SK-N-SH treated with all-trans-retinoic acid at 6 μM for 48 hours (cell line): ENCODE data around the gene KRTAP20-3.

ENCODE experiments used
- ATAC-seq: fragments of 200-7000 bp; cut with Tn5 transposase; 3 replicates; pipeline ENCODE4 v1.9.1; 2020; ENCODE audit warnings: mild to moderate bottlenecking, moderate library complexity
- ARNTL ChIP-seq: fragments of 450-650 bp; formaldehyde crosslinking; IDR thresholded peaks from 2 replicates; pipeline ENCODE4 v1.5.0; 2020; ENCODE audit warnings: low read depth, mild to moderate bottlenecking, moderate library complexity, borderline replicate concordance
- BACH2 ChIP-seq: fragments of 250-450 bp; sonication (Bioruptor Pico); IDR thresholded peaks from 2 replicates; pipeline ENCODE4 v1.9.0; 2021; ENCODE audit warnings: mild to moderate bottlenecking, borderline replicate concordance
- CREB5 ChIP-seq: fragments of 250-450 bp; sonication (Bioruptor Pico); IDR thresholded peaks from 2 replicates; pipeline ENCODE4 v1.5.1; 2020; ENCODE audit warnings: low read depth, mild to moderate bottlenecking, moderate library complexity
- CSDC2 ChIP-seq: fragments of 250-450 bp; sonication (Bioruptor Pico); IDR thresholded peaks from 2 replicates; pipeline ENCODE4 v1.5.0; 2020; ENCODE audit warnings: mild to moderate bottlenecking, moderate library complexity
- ESRRG ChIP-seq: fragments of 250-450 bp; sonication (Bioruptor Pico); IDR thresholded peaks from 2 replicates; pipeline ENCODE4 v1.6.1; 2021; ENCODE audit warnings: mild to moderate bottlenecking
- GLIS3 ChIP-seq: fragments of 250-450 bp; sonication (Bioruptor Pico); IDR thresholded peaks from 2 replicates; pipeline ENCODE4 v1.5.0; 2020; ENCODE audit warnings: mild to moderate bottlenecking, moderate library complexity
- ISL1 ChIP-seq: fragments of 250-450 bp; sonication (Bioruptor Pico); IDR thresholded peaks from 2 replicates; pipeline ENCODE4 v2.1.2; 2022; ENCODE audit warnings: mild to moderate bottlenecking, moderate library complexity
- OSR1 ChIP-seq: fragments of 250-450 bp; sonication (Bioruptor Pico); IDR thresholded peaks from 2 replicates; pipeline ENCODE4 v1.8.0; 2022; ENCODE audit warnings: moderate library complexity, mild to moderate bottlenecking, inconsistent platforms
- PATZ1 ChIP-seq: fragments of 250-450 bp; sonication (Bioruptor Pico); IDR thresholded peaks from 2 replicates; pipeline ENCODE4 v1.8.0; 2020; ENCODE audit warnings: mild to moderate bottlenecking, moderate library complexity, borderline replicate concordance
- POU6F1 ChIP-seq: fragments of 250-450 bp; sonication (Bioruptor Pico); IDR thresholded peaks from 2 replicates; pipeline ENCODE4 v1.8.0; 2021; ENCODE audit warnings: low read depth, mild to moderate bottlenecking, moderate library complexity, borderline replicate concordance
- PPARA ChIP-seq: fragments of 250-450 bp; sonication (Bioruptor Pico); IDR thresholded peaks from 2 replicates; pipeline ENCODE4 v1.5.0; 2020; ENCODE audit warnings: mild to moderate bottlenecking, borderline replicate concordance
- RARB ChIP-seq: fragments of 250-450 bp; sonication (Bioruptor Pico); IDR thresholded peaks from 2 replicates; pipeline ENCODE4 v1.8.0; 2021; ENCODE audit warnings: mild to moderate bottlenecking, moderate library complexity
- SNAI2 ChIP-seq: fragments of 250-450 bp; sonication (Bioruptor Pico); IDR thresholded peaks from 2 replicates; pipeline ENCODE4 v1.5.0; 2020; ENCODE audit warnings: mild to moderate bottlenecking, moderate library complexity
- TCF4 ChIP-seq: fragments of 250-450 bp; sonication (Bioruptor Pico); IDR thresholded peaks from 2 replicates; pipeline ENCODE4 v1.8.0; 2021; ENCODE audit warnings: mild to moderate bottlenecking, moderate library complexity, borderline replicate concordance
- TSHZ2 ChIP-seq: fragments of 250-450 bp; sonication (Bioruptor Pico); IDR thresholded peaks from 2 replicates; pipeline ENCODE4 v1.5.0; 2020; ENCODE audit warnings: mild to moderate bottlenecking, moderate library complexity
- ZC3H10 ChIP-seq: fragments of 250-450 bp; sonication (Bioruptor Pico); IDR thresholded peaks from 2 replicates; pipeline ENCODE4 v1.5.1; 2021; ENCODE audit warnings: mild to moderate bottlenecking, moderate library complexity
- ZFP3 ChIP-seq: fragments of 250-450 bp; sonication (Bioruptor Pico); IDR thresholded peaks from 2 replicates; pipeline ENCODE4 v1.5.0; 2020; ENCODE audit warnings: mild to moderate bottlenecking, moderate library complexity
- ZFP30 ChIP-seq: fragments of 450-650 bp; formaldehyde crosslinking; IDR thresholded peaks from 2 replicates; pipeline ENCODE4 v1.5.0; 2022; ENCODE audit warnings: mild to moderate bottlenecking, moderate library complexity
- ZNF565 ChIP-seq: fragments of 450-650 bp; formaldehyde crosslinking; conservative IDR thresholded peaks from 2 replicates; pipeline ENCODE4 v1.5.0; 2020; ENCODE audit warnings: low read depth, mild to moderate bottlenecking, moderate library complexity
- ZNF70 ChIP-seq: fragments of 450-650 bp; formaldehyde crosslinking; IDR thresholded peaks from 2 replicates; pipeline ENCODE4 v1.5.0; 2020; ENCODE audit warnings: mild to moderate bottlenecking, moderate library complexity
- ZNF8 ChIP-seq: fragments of 450-650 bp; formaldehyde crosslinking; IDR thresholded peaks from 2 replicates; pipeline ENCODE4 v1.5.0; 2020; ENCODE audit warnings: mild to moderate bottlenecking, moderate library complexity

KRTAP20-3 gene

GRCh38 chr21:30674312-30674711 is 31.6 kb downstream of the KRTAP20-3 start (continued):
- TF ChIP-seq BACH2 (CRISPR knock-in tag) (no peak), ZFP30 (CRISPR knock-in tag) (no peak), SNAI2 (CRISPR knock-in tag) (no peak), RARB (CRISPR knock-in tag) (no peak)

GRCh38 chr21:30676737-30677136 is 34.1 kb downstream of the KRTAP20-3 start:
- TF ChIP-seq CSDC2 (no peak), GLIS3 (CRISPR knock-in tag) (no peak), TCF4 (CRISPR knock-in tag) (no peak), PPARA (CRISPR knock-in tag) (no peak), ZC3H10 (CRISPR knock-in tag) (no peak), ARNTL (CRISPR knock-in tag) (no peak), TSHZ2 (no peak), ISL1 (CRISPR knock-in tag) (no peak)
- no peak for ATAC-seq

- no peak for ATAC-seq
- TF ChIP-seq TSHZ2, result no peak
- no peak for TF ChIP-seq CSDC2
- no peak for TF ChIP-seq RARB (CRISPR knock-in tag)
- no peak for TF ChIP-seq CREB5 (CRISPR knock-in tag)
- no peak for TF ChIP-seq PATZ1 (CRISPR knock-in tag)
- TF ChIP-seq ZNF565 (CRISPR knock-in tag), result no peak
- TF ChIP-seq ZFP3, result no peak
- TF ChIP-seq GLIS3 (CRISPR knock-in tag), result no peak
- no peak for TF ChIP-seq ZC3H10 (CRISPR knock-in tag)
- TF ChIP-seq TCF4 (CRISPR knock-in tag), result no peak
- TF ChIP-seq ISL1 (CRISPR knock-in tag), result no peak
- no peak for TF ChIP-seq ZNF8 (CRISPR knock-in tag)
- no peak for TF ChIP-seq ESRRG (CRISPR knock-in tag)
- no peak for TF ChIP-seq ZFP30 (CRISPR knock-in tag)
- TF ChIP-seq ZNF70 (CRISPR knock-in tag), result no peak
- TF ChIP-seq ARNTL (CRISPR knock-in tag), result no peak
- TF ChIP-seq SNAI2 (CRISPR knock-in tag), result no peak
- TF ChIP-seq OSR1 (CRISPR knock-in tag), result no peak
- no peak for TF ChIP-seq BACH2 (CRISPR knock-in tag)
- TF ChIP-seq POU6F1 (CRISPR knock-in tag), result no peak
- TF ChIP-seq, all 23 proteins: peak for 0
Measured at GRCh38 chr21:30680586-30680985, 37.9 kb downstream of the KRTAP20-3 start.
